Immature natural killer cell (primary cell): Measurements from ENCODE around the gene PNKP. TPM values are rescaled to one million over a fixed set of nuclear protein-coding genes. Genes with fewer than 3 reads are reported as not detected.

ENCODE experiments used
- DNase-seq, 3 donors: peaks; one replicate each; pipeline ENCODE4 v3.0.0; 2022; ENCODE audit warnings: mixed read lengths in 1 of 3
- H3K27ac Mint-ChIP-seq, 6 donors: one replicate each; pipeline ENCODE4 v1.8.0; 2020; ENCODE audit warnings: mixed read lengths in 6 of 6, mild to moderate bottlenecking in 5 of 6, inconsistent platforms in 4 of 6, moderate library complexity in 3 of 6
- H3K27me3 Mint-ChIP-seq, 3 donors: one replicate each; pipeline ENCODE4 v1.8.0; 2020 to 2021; ENCODE audit warnings: low read depth in 3 of 3, mild to moderate bottlenecking in 3 of 3, mixed read lengths in 3 of 3, moderate library complexity in 3 of 3, inconsistent platforms in 1 of 3
- H3K36me3 Mint-ChIP-seq, 3 donors: one replicate each; pipeline ENCODE4 v1.8.0; 2020; ENCODE audit warnings: mixed read lengths in 3 of 3, inconsistent platforms in 2 of 3, mild to moderate bottlenecking in 2 of 3
- H3K4me1 Mint-ChIP-seq, 2 donors: one replicate each; pipeline ENCODE4 v1.8.0; 2020; ENCODE audit warnings: inconsistent platforms in 2 of 2, mild to moderate bottlenecking in 2 of 2, mixed read lengths in 2 of 2, moderate library complexity in 1 of 2
- H3K4me3 Mint-ChIP-seq, 5 donors: one replicate each; pipeline ENCODE4 v1.8.0; 2020; ENCODE audit warnings: mild to moderate bottlenecking in 5 of 5, mixed read lengths in 5 of 5, inconsistent platforms in 3 of 5, moderate library complexity in 3 of 5
- H3K9me3 Mint-ChIP-seq, 6 donors: one replicate each; pipeline ENCODE4 v1.8.0; 2020; ENCODE audit warnings: mild to moderate bottlenecking in 6 of 6, mixed read lengths in 6 of 6, inconsistent platforms in 4 of 6, moderate library complexity in 3 of 6
- polyA plus RNA-seq, 3 donors: library from polyadenylated mRNA; unstranded; fragments of 300-500 nt; fragmentation: Illumina TruSeq; gene quantifications; one replicate each; pipeline ENCODE4 v1.2.3, GENCODE V29; 2021

Gene PNKP
- polyA plus RNA-seq, result 10 to 100 TPM; 36.4 to 55.1 (median 41.4) TPM

DNA sequence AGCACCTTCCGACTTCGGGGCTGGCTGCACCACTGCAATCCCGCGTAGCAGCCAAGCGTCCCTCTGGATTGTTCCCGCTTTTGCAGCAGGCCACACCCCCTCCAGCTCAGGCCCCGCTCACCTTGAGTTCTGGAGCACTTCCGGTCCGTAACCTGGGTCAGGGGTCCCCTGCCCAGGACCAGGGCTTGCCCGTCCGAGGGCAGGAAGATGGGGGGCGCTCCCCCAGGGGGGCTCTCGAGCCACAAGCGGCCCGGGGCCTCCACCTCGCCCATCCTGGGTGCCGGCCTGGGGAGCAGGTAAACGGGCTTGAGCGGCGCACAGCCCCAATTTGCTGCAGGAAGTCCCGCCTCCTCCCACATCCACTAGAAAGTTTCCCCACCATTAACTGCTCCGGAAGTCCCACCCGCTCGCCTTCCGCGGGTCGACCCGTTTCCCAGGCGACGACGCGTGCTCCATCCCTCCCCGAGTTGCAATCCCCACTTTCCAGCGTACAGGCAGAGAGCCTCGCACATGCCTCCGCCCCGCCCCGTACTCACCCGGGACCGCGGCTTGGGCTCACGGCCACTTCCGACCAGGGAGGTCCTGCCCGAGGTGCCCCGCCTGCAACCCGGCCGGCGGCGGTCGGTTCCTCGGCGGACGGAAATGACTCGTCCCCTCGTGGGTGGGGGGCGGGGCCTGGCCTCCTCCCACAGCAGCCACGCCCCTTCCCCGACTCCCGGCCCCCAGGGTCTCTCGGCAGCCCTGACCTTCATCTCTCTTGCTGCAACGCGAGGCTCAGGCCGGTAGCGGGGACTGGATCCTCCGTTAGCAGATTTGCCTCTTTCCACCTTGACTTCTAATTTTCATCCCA lies at the start of gene PNKP:
Gene PNKP, minus strand, starts transcription at position 644 of the 850 bp plus-strand sequence. Its CDS starts 372 bp downstream, at position 272.
- H3K27ac Mint-ChIP-seq, result peak within 1 kb of the TSS in 3 of 6 donors; percentile 90 to 99 (median 98)
- DNase-seq, result peak; percentile 89 to 92 (median 90)
- peak within 1 kb of the TSS in 1 of 5 donors; percentile 100 for H3K4me3 Mint-ChIP-seq
- peaks cover 9 to 13% (median 10%) of the 10 kb centered on the region in 3 donors for H3K27me3 Mint-ChIP-seq
- H3K36me3 Mint-ChIP-seq, result peaks cover 0 to 4% (median 4%) of the 10 kb centered on the region in 3 donors
- H3K4me1 Mint-ChIP-seq, result peaks cover 56% of the 10 kb centered on the region in 2 donors
- no peaks in the 10 kb centered on the region for H3K9me3 Mint-ChIP-seq

DNA sequence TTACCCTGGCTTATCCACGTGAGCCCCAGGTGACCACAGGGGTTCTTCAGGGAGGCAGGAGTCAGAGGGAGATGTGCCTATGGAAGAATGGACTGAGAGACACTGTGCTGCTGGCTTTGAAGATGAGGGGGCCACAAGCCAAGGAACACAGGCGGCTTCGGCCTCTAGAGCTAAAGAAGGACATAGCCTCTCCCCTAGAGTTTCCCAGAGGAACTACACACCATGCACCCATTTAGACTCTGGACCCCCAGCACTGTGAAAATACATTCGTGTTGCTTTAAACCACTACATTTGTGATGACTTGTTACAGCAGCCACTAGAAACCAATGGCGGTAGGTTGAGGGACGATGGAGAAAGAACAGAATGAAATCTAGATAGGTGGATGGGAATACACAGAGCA lies 47.9 kb upstream of the PNKP start:
- H3K36me3 Mint-ChIP-seq, result peaks cover 8 to 16% (median 14%) of the 10 kb centered on the region in 3 donors
- H3K9me3 Mint-ChIP-seq, result no peaks in the 10 kb centered on the region
- no peak overlapping the region for H3K4me3 Mint-ChIP-seq
- H3K27me3 Mint-ChIP-seq, result peaks cover 0 to 1% (median 0%) of the 10 kb centered on the region in 3 donors
- peak overlapping the region in 3 of 6 donors; percentile 18 to 86 (median 23) for H3K27ac Mint-ChIP-seq
- H3K4me1 Mint-ChIP-seq, result peaks cover 14 to 26% of the 10 kb centered on the region in 2 donors
- DNase-seq, result no peak

- Mint-ChIP-seq H3K27ac (peak overlapping the region in 2 of 6 donors; percentile 23 to 55), H3K9me3 (no peaks in the 10 kb centered on the region), H3K27me3 (peaks cover 0 to 1% (median 0%) of the 10 kb centered on the region in 3 donors), H3K4me3 (no peak overlapping the region), H3K4me1 (peaks cover 11 to 19% of the 10 kb centered on the region in 2 donors), H3K36me3 (peaks cover 8 to 15% (median 14%) of the 10 kb centered on the region in 3 donors)
- no peak for DNase-seq
Observed at GRCh38 chr19:49913720-49914119, 46.3 kb upstream of the PNKP start.

DNA sequence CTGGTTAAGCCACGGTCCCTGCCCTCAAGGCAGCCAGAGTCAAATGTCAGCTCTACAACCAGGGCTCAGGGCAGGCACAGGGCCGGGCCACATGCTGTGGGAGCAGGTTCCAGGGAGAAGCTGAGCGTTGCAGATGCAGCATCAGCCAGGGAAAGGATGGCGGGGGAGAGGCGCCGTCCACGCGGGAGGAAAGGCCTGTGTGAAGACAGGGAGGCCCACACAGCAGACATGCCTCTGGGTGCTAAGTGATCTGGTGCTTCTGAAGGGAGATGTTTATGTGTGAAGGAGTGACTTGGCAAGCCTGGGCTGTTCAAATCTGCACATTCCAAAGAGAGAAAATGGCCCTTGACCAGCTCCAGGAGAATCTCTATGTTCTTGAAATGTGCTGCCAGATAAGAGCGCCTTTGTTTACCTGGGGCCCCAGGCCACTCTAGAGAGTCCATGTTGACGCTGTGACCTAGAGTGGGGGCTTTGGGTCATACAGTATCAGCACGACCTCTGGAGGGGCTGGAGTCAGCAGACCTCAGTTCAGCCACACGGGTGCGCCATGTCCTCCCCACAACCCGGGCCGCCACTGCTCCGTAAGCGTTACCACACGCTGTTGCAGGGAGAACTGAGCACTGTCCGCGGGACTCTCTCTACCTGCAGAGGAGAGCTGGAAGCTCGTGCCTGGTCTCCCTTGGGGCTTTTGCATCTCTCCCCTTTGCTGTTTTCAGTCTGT lies 45.7 kb upstream of the PNKP start:
- peak overlapping the region in 3 of 6 donors; percentile 9 to 42 (median 23) for H3K27ac Mint-ChIP-seq
- peaks cover 8 to 15% (median 14%) of the 10 kb centered on the region in 3 donors for H3K36me3 Mint-ChIP-seq
- no peak overlapping the region for H3K4me3 Mint-ChIP-seq
- DNase-seq, result no peak
- H3K27me3 Mint-ChIP-seq, result peaks cover 0 to 1% (median 0%) of the 10 kb centered on the region in 3 donors
- peaks cover 11 to 19% of the 10 kb centered on the region in 2 donors for H3K4me1 Mint-ChIP-seq
- H3K9me3 Mint-ChIP-seq, result no peaks in the 10 kb centered on the region

DNA sequence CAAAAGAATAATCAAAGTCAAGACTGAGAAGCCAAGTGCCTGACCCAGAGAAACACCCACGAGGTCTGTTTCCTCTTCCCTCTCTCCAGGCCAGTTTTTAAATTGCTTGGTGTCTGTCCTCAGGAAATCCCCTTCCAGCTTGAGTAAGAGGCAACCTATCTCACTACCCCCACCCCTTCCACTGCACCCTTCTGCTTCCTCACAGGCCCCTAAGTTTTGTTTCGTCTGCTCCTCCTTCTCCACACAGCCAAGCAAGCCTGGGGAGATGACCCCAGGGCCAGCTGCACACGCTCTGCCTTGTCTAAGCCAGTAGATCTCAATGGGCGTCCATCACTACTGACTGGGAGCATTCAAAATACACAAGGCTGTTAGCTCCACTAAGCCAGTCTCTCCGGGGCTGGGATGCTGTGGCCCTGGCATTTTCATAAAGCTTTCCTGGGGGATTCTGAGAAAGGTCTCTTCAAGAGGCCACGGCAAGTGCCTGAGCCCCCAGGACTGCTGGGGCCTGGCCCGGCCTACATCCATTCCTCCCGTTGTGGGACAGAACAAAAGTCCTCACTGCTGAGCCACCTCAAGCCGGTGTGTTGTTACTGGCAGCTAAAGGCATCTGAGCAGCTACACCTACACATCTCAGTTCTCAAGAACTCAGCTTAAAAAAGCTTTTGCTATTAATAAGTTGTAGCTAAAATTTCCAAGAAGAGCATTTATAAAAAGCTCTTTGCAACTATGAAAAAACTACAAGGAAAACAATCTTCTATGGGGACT lies 44.2 kb upstream of the PNKP start:
- Mint-ChIP-seq H3K27ac (peak overlapping the region; percentile 12 to 81 (median 72)), H3K4me1 (peaks cover 13 to 22% of the 10 kb centered on the region in 2 donors), H3K4me3 (no peak overlapping the region), H3K9me3 (no peaks in the 10 kb centered on the region), H3K27me3 (no peaks in the 10 kb centered on the region), H3K36me3 (peaks cover 9 to 15% (median 10%) of the 10 kb centered on the region in 3 donors)
- DNase-seq, result no peak

- H3K27ac Mint-ChIP-seq, result peak overlapping the region in 1 of 6 donors; percentile 57
- DNase-seq, result no peak
- no peaks in the 10 kb centered on the region for H3K9me3 Mint-ChIP-seq
- no peak overlapping the region for H3K4me3 Mint-ChIP-seq
- H3K4me1 Mint-ChIP-seq, result peaks cover 13 to 19% of the 10 kb centered on the region in 2 donors
- peaks cover 6 to 10% (median 8%) of the 10 kb centered on the region in 3 donors for H3K36me3 Mint-ChIP-seq
- no peaks in the 10 kb centered on the region for H3K27me3 Mint-ChIP-seq
Observed at GRCh38 chr19:49910179-49910578, 42.8 kb upstream of the PNKP start.

- peaks cover 3 to 8% (median 4%) of the 10 kb centered on the region in 3 donors for H3K36me3 Mint-ChIP-seq
- H3K4me1 Mint-ChIP-seq, result peaks cover 11 to 16% of the 10 kb centered on the region in 2 donors
- no peak for DNase-seq
- no peak overlapping the region for H3K4me3 Mint-ChIP-seq
- H3K27ac Mint-ChIP-seq, result no peak overlapping the region
- H3K27me3 Mint-ChIP-seq, result no peaks in the 10 kb centered on the region
- no peaks in the 10 kb centered on the region for H3K9me3 Mint-ChIP-seq
Observed at GRCh38 chr19:49908480-49909420, 41.4 kb upstream of the PNKP start.

DNA sequence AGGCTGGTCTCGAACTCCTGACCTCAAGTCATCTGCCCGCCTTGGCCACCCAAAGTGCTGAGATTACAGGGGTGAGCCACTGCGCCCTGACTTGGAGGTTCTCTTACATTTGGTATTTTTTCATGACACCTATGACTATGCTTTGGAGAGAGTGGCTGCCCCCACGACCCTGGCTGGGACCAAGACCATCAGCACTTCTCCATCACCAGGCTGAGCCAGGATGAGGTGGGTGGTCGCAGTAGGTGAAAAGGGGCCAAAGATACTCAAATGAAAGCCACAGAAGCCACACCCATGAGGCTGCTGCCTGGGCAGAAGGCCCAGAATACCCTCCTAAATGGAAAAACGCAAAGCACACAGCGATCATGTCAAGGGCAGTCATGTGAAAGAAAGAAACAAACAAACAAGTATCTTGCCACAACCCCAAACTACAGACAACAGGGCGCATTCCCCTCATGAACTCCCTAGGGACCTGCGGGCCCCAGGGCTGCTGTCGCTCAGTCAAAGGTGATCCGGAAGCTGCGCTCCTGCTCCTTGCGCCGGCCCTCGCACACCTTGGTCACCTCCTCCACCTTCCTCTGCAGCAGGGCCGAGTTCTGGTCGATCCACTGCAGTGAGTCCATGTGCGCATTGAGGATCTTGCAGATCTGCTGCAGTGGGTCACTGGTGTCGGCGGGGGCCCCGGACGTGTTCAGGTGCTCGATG lies 40.5 kb upstream of the PNKP start:
- Mint-ChIP-seq H3K9me3 (no peaks in the 10 kb centered on the region), H3K4me3 (no peak overlapping the region), H3K4me1 (peaks cover 11 to 16% of the 10 kb centered on the region in 2 donors), H3K27ac (peak overlapping the region in 1 of 6 donors; percentile 19), H3K36me3 (peaks cover 2 to 5% (median 4%) of the 10 kb centered on the region in 3 donors), H3K27me3 (no peaks in the 10 kb centered on the region)
- DNase-seq, result no peak

GRCh38 chr19:49906879-49907564 lies 39.6 kb upstream of the PNKP start:
- DNase-seq, result no peak
- peak overlapping the region in 1 of 6 donors; percentile 45 for H3K27ac Mint-ChIP-seq
- H3K9me3 Mint-ChIP-seq, result no peaks in the 10 kb centered on the region
- peaks cover 11 to 16% of the 10 kb centered on the region in 2 donors for H3K4me1 Mint-ChIP-seq
- H3K27me3 Mint-ChIP-seq, result no peaks in the 10 kb centered on the region
- no peak overlapping the region for H3K4me3 Mint-ChIP-seq
- peaks cover 2 to 4% (median 4%) of the 10 kb centered on the region in 3 donors for H3K36me3 Mint-ChIP-seq

DNA sequence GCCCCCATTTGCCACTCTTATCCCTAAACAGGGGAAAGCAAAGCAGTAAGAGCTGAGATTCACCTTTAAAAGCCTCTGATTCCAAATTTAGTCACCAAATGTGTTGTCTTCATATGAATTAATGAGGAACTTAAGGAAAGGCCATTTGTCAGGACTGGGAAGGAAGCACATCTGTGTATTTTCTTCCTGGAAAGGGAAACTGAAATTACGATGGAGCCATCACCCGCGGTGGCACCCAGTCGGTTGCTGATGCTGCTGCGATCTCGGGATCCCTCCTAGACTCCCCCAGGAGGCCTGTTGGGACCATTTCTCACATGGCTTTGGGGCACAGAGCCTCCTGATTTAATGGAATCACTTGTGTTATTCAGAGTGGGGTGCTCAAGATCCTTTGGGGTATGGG lies 36.8 kb upstream of the PNKP start:
- Mint-ChIP-seq H3K27me3 (peaks cover 0 to 3% (median 0%) of the 10 kb centered on the region in 3 donors), H3K4me1 (peaks cover 4 to 6% of the 10 kb centered on the region in 2 donors), H3K27ac (no peak overlapping the region), H3K9me3 (no peaks in the 10 kb centered on the region), H3K36me3 (peaks cover 0 to 4% (median 2%) of the 10 kb centered on the region in 3 donors), H3K4me3 (no peak overlapping the region)
- no peak for DNase-seq

DNA sequence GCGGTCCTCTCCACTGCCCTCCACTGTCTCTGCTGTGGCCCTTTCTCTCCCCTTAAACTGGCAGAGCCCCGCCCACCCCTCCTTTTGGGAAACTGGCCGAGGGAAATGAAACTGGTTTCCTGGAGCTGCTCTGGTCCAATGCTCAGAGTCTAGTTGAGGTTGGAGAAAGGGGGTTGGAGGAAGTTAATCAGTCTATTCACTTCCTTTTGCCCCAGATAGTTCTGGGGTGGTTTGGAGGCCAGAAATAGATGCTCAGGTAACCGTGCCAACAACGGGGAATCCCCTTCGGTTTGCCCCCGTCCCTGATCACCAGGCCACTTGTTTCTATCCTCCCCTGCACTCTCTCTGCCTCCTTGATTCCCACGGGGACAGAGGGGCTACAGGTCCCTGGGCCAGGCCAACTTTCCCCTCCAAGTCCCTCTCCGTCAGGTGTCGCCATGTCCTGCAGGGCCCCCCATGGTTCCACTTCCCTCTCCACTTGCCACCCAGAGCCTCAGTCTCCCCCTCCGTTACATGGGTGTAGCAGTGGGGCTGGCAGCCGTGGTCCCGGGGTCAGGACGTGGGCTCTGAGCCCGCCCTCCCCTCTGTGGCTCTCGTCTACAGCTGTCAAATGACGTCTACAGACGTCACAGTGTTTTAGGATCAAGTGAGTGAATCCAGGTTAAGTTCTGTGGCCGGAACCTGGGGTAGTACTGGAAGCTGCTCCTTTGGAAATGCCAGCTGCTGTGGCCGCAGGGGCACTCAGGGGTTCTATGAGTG lies 29.7 kb upstream of the PNKP start, which contains the start of gene IL4I1:
Gene IL4I1, minus strand, starts transcription at position 25 of the 759 bp plus-strand sequence. CDS start 727 bp downstream, outside the sequence.
- peaks cover 3 to 14% (median 3%) of the 10 kb centered on the region in 3 donors for H3K27me3 Mint-ChIP-seq
- peak within 1 kb of the TSS; percentile 85 to 96 (median 90) for H3K27ac Mint-ChIP-seq
- peaks cover 0 to 1% (median 0%) of the 10 kb centered on the region in 6 donors for H3K9me3 Mint-ChIP-seq
- H3K4me3 Mint-ChIP-seq, result peak within 1 kb of the TSS; percentile 62 to 89 (median 74)
- H3K36me3 Mint-ChIP-seq, result peaks cover 0 to 3% (median 0%) of the 10 kb centered on the region in 3 donors
- H3K4me1 Mint-ChIP-seq, result peaks cover 18 to 23% of the 10 kb centered on the region in 2 donors
- peak; percentile 55 to 63 (median 57) for DNase-seq
